Astrocyte (in vitro differentiated cells and primary cell): ENCODE measurements around the gene MEIOC. TPM values are rescaled to one million over a fixed set of nuclear protein-coding genes. Genes with fewer than 3 reads are reported as not detected.

Experiments
- DNase-seq: peaks from one replicate; pipeline ENCODE4 v3.0.0-alpha.2; 2010; ENCODE audit warnings: low read depth
- FAIRE-seq: peaks from 2 replicates; lab custom pipeline; 2011; peaks lifted over from hg19 to GRCh38; lab: Jason Lieb, UNC
- H2AFZ ChIP-seq: 2 replicates; pipeline ENCODE4 v1.6.0; 2012; ENCODE audit warnings: low read depth, low read length, inconsistent platforms
- H3K27ac ChIP-seq: 2 replicates; pipeline ENCODE4 v1.5.1; 2011; ENCODE audit warnings: low read depth, low read length, inconsistent platforms
- H3K27me3 ChIP-seq: 2 replicates; pipeline ENCODE4 v1.6.0; 2011; ENCODE audit warnings: low read length, inconsistent platforms; ENCODE audit not compliant: insufficient read depth
- H3K36me3 ChIP-seq: 2 replicates; pipeline ENCODE4 v1.5.1; 2011; ENCODE audit warnings: low read length, inconsistent platforms; ENCODE audit not compliant: insufficient read depth
- H3K4me1 ChIP-seq: 2 replicates; pipeline ENCODE4 v1.5.1; 2011; ENCODE audit warnings: low read length, inconsistent platforms; ENCODE audit not compliant: insufficient read depth
- H3K4me2 ChIP-seq: 2 replicates; pipeline ENCODE4 v1.6.0; 2012; ENCODE audit warnings: low read length, inconsistent platforms
- H3K4me3 ChIP-seq: 2 replicates; pipeline ENCODE4 v1.5.1; 2011; ENCODE audit warnings: low read depth, mild to moderate bottlenecking, low read length, inconsistent platforms; ENCODE audit not compliant: insufficient read depth
- H3K79me2 ChIP-seq: 2 replicates; pipeline ENCODE4 v1.6.0; 2012; ENCODE audit warnings: mild to moderate bottlenecking, low read length, inconsistent platforms; ENCODE audit not compliant: insufficient read depth
- H3K9ac ChIP-seq: 2 replicates; pipeline ENCODE4 v1.6.0; 2012; ENCODE audit warnings: mild to moderate bottlenecking, low read length, inconsistent platforms
- H3K9me3 ChIP-seq: 2 replicates; pipeline ENCODE4 v1.5.1; 2012; ENCODE audit warnings: low read depth, mild to moderate bottlenecking, low read length, inconsistent platforms; ENCODE audit not compliant: insufficient read depth
- H4K20me1 ChIP-seq: 2 replicates; pipeline ENCODE4 v1.6.0; 2012; ENCODE audit warnings: low read length, inconsistent platforms; ENCODE audit not compliant: insufficient read depth
- H3K27ac Mint-ChIP-seq: one replicate; pipeline ENCODE4 v1.8.0; 2021; ENCODE audit warnings: mild to moderate bottlenecking, mixed read lengths; ENCODE audit not compliant: unreplicated experiment
- H3K27me3 Mint-ChIP-seq: one replicate; pipeline ENCODE4 v1.8.0; 2021; ENCODE audit warnings: low read depth, mixed read lengths; ENCODE audit not compliant: unreplicated experiment
- H3K36me3 Mint-ChIP-seq: one replicate; pipeline ENCODE4 v1.8.0; 2021; ENCODE audit warnings: low read depth, mixed read lengths; ENCODE audit not compliant: unreplicated experiment
- H3K4me1 Mint-ChIP-seq: one replicate; pipeline ENCODE4 v1.8.0; 2021; ENCODE audit warnings: low read depth, mixed read lengths; ENCODE audit not compliant: unreplicated experiment
- H3K4me3 Mint-ChIP-seq: one replicate; pipeline ENCODE4 v1.8.0; 2021; ENCODE audit warnings: mild to moderate bottlenecking, moderate library complexity, mixed read lengths; ENCODE audit not compliant: unreplicated experiment
- H3K9me3 Mint-ChIP-seq: one replicate; pipeline ENCODE4 v1.8.0; 2021; ENCODE audit warnings: mild to moderate bottlenecking, mixed read lengths; ENCODE audit not compliant: unreplicated experiment
- EZH2 ChIP-seq: IDR thresholded peaks from 2 replicates; pipeline ENCODE4 v1.6.1; 2012; ENCODE audit warnings: mild to moderate bottlenecking, low read length, inconsistent platforms; ENCODE audit not compliant: insufficient read depth
- total RNA-seq: library from RNA; stranded (reverse); gene quantifications from 2 replicates; pipeline ENCODE4 v1.2.1, GENCODE V29; 2021
- TF ChIP-seq, protein P1 (sequence below): IDR thresholded peaks from 2 replicates; pipeline ENCODE4 v1.5.1; 2011; ENCODE audit warnings: low read depth, mild to moderate bottlenecking, inconsistent platforms, low read length, moderate library complexity; ENCODE audit not compliant: insufficient read depth

Gene MEIOC
- total RNA-seq, 1 donor from 2014 or later = 0.45 TPM

- no peaks in the 10 kb centered on the region for H3K27me3 Mint-ChIP-seq
- TF ChIP-seq, protein P1, sequence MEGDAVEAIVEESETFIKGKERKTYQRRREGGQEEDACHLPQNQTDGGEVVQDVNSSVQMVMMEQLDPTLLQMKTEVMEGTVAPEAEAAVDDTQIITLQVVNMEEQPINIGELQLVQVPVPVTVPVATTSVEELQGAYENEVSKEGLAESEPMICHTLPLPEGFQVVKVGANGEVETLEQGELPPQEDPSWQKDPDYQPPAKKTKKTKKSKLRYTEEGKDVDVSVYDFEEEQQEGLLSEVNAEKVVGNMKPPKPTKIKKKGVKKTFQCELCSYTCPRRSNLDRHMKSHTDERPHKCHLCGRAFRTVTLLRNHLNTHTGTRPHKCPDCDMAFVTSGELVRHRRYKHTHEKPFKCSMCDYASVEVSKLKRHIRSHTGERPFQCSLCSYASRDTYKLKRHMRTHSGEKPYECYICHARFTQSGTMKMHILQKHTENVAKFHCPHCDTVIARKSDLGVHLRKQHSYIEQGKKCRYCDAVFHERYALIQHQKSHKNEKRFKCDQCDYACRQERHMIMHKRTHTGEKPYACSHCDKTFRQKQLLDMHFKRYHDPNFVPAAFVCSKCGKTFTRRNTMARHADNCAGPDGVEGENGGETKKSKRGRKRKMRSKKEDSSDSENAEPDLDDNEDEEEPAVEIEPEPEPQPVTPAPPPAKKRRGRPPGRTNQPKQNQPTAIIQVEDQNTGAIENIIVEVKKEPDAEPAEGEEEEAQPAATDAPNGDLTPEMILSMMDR = no peak
- no peak overlapping the region for H3K27ac ChIP-seq
- no peak overlapping the region for H3K27ac Mint-ChIP-seq
- no peak overlapping the region for H2AFZ ChIP-seq
- H3K79me2 ChIP-seq = no peaks in the 10 kb centered on the region
- H3K36me3 Mint-ChIP-seq = no peaks in the 10 kb centered on the region
- H4K20me1 ChIP-seq = no peaks in the 10 kb centered on the region
- H3K4me1 ChIP-seq = peaks cover 21% of the 10 kb centered on the region
- H3K36me3 ChIP-seq = no peaks in the 10 kb centered on the region
- peaks cover 26% of the 10 kb centered on the region for H3K4me1 Mint-ChIP-seq
- FAIRE-seq = no peak
- H3K9me3 ChIP-seq = no peaks in the 10 kb centered on the region
- no peaks in the 10 kb centered on the region for H3K27me3 ChIP-seq
- H3K4me3 Mint-ChIP-seq = peak overlapping the region; percentile 20
- no peak overlapping the region for H3K9ac ChIP-seq
- H3K9me3 Mint-ChIP-seq = peaks cover 3% of the 10 kb centered on the region
- peak overlapping the region; percentile 20 for H3K4me2 ChIP-seq
- no peak overlapping the region for H3K4me3 ChIP-seq
- DNase-seq = peak; percentile 71
Observed at GRCh38 chr17:44607836-44608690, 48.2 kb upstream of the MEIOC start.

- H3K4me1 Mint-ChIP-seq = peaks cover 26% of the 10 kb centered on the region
- H3K36me3 Mint-ChIP-seq = no peaks in the 10 kb centered on the region
- H3K4me3 Mint-ChIP-seq = no peak overlapping the region
- Histone ChIP-seq H3K27ac (no peak overlapping the region), H4K20me1 (no peaks in the 10 kb centered on the region), H3K79me2 (no peaks in the 10 kb centered on the region), H3K4me2 (peak overlapping the region; percentile 20), H3K4me3 (no peak overlapping the region), H3K9ac (no peak overlapping the region), H2AFZ (peak overlapping the region; percentile 21), H3K4me1 (peaks cover 21% of the 10 kb centered on the region), H3K9me3 (no peaks in the 10 kb centered on the region), H3K36me3 (no peaks in the 10 kb centered on the region), H3K27me3 (no peaks in the 10 kb centered on the region)
- FAIRE-seq (no peak), DNase-seq (no peak)
- H3K27ac Mint-ChIP-seq = peak overlapping the region; percentile 80
- H3K9me3 Mint-ChIP-seq = peaks cover 3% of the 10 kb centered on the region
- no peak for TF ChIP-seq EZH2
- TF ChIP-seq, protein P1 = no peak
- H3K27me3 Mint-ChIP-seq = no peaks in the 10 kb centered on the region
Observed at GRCh38 chr17:44608727-44609435, 47.4 kb upstream of the MEIOC start.
